GM11168 (cell line): ENCODE data around the gene PCSK6.
"Not testable (repeated sequence)": the region's sequence is repeated elsewhere in the genome, so short reads cannot be mapped to it uniquely, and the experiment has no call there.

ENCODE experiments used
- in situ Hi-C: fragments of 300-500 bp; cut with MboI; formaldehyde crosslinking; loops from one replicate; pipeline ENCODE4 v1.12.0; 2022; ENCODE audit warnings: low sequenced_read_pairs; ENCODE audit not compliant: unreplicated experiment

PCSK6 gene

GRCh38 chr15:101371081-101371480 is 118.4 kb downstream of the PCSK6 start:
- in situ Hi-C loops, result no loop called here

- in situ Hi-C loops, result no loop called here
These were observed 119.0 kb downstream of the PCSK6 start for GRCh38 chr15:101370330-101371024.

GRCh38 chr15:101369676-101370075 is 119.8 kb downstream of the PCSK6 start:
- in situ Hi-C loops, result no loop called here

- in situ Hi-C loops, result no loop called here
These were observed 120.5 kb downstream of the PCSK6 start for GRCh38 chr15:101368861-101369642.

DNA sequence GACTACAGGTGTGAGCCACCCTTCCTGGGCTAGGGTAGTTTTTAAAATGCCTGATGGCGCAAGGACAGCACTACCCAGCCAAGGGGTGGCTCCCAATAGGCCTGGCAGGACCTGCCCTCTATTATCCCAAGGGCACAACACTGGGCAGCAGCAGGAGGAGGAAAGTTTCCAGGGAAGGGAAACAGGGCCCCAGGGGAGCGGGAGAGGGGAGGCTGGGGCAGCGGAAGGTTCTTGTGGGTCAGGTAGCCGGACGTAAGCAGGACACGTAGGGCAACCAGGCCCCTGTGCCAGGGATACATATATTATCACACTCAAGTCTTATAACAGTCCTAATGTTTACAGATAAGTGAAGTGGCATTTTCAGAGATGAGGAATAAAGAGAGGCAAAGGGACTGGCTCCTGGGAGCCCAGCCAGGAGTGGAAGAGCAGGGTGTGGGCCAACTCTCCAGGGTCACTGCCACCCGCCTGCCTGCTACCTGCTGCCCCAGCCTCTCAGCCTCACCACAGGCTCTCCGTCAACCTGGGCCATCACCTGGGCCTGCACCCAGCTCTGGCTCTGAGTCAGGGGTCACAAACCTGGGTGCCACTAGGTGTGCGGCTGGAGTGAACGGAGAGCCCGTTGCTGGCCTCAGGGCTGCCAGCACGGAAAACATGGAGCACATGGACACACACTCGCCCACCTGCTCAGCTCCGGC is 121.3 kb downstream of the PCSK6 start:
- in situ Hi-C loops, result no loop called here

GRCh38 chr15:101366853-101367252 is 122.7 kb downstream of the PCSK6 start:
- in situ Hi-C loops, result no loop called here

DNA sequence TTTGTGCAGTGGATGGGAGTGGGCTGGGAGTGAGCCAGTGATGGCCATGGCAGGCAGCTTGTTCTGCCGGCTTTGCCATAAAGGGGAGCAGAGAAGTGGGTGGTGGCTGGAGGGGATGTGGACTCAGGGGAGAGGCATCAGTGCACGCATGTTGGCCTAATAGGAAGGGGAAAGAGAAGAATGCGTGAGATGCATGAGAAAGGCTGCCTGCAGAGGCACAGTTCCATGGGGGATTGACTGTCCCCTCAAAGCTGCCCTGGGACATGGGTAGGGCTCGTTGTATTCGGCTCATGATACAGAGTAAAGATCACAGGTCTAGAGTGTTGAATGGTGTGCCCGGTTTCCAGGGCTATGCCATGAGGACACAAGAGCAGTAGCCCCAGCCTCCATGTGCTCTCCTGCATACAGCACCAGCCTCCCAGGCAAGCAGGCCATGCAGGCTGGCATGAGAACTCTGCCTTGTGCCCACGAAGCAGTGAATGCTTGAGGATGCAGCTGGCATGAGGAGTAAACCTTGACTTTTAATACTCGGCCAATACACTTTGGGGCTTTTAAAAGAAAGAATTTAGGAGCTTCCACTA is 126.4 kb downstream of the PCSK6 start:
- in situ Hi-C loops, result no loop called here

DNA sequence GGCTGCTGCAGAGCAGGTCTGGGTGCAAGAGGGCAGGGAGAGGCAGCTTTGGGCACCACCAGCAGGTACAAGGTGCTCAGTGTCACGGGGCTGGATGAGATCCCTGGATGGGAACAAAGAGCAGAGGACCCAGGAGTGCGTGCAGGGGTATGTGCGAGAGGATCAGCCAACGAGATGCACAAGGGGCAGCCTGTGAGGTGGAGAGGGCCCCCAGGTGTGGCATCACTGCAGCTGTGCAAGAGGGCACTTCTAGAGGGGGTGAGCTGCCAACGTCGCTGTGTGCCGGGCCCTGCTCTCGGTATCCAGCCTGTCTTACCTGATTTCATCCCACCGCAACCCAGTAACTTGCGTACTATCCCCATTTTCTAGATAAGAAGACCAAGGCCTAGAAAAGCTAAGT is 127.1 kb downstream of the PCSK6 start:
- in situ Hi-C loops, result no loop called here

GRCh38 chr15:101361418-101361817 is 128.1 kb downstream of the PCSK6 start:
- in situ Hi-C loops, result no loop called here

DNA sequence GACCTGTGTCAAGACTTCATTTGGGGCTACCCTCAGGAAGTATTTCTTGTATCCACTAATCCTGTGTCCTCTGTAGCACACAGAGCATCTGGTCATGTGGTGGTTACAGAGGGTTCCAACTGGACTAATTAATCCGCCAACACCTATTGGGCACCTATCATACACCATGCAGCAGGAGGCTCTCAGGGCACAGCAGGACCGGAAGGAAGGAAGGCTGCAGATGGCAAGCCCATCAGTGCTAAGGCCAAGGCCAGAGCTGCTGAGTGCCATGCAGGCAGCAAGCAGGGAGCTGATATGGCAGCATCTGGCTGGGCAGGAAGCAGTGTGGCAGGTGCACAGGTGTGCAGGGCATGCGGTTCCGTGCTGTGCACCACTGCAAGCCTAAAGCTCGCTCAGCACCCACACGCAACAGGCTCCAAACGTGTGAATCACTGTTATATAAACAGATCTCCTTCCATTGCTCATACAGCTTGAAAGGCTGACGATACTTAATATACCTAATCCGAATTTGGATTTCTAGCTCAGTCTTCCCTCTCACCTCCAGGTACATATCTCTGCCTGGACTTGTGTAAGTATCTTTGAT is 130.1 kb downstream of the PCSK6 start:
- in situ Hi-C loops, result no loop called here

DNA sequence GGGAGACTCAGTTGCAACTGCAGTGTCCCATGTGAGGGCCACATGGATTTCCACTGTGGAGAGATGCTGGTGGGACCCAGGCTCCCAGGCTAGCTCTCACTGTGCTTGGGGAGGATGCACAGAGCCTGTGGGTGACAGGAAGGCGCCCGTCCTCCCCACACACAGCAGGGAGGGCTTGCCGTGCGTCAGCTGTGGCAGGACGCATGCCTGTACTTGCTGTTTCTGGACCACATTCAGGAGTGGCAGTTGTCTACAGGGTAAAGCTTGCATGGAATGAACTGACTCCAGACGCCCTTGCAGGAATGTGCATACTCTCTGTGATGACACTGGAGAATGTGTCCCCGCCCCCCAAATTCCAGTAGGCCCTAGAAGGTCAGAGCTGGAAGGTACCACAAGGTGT is 130.6 kb downstream of the PCSK6 start:
- in situ Hi-C loops, result no loop called here

GRCh38 chr15:101357885-101358284 is 131.6 kb downstream of the PCSK6 start:
- in situ Hi-C loops, result no loop called here

GRCh38 chr15:101357333-101357732 is 132.2 kb downstream of the PCSK6 start:
- in situ Hi-C loops, result no loop called here

DNA sequence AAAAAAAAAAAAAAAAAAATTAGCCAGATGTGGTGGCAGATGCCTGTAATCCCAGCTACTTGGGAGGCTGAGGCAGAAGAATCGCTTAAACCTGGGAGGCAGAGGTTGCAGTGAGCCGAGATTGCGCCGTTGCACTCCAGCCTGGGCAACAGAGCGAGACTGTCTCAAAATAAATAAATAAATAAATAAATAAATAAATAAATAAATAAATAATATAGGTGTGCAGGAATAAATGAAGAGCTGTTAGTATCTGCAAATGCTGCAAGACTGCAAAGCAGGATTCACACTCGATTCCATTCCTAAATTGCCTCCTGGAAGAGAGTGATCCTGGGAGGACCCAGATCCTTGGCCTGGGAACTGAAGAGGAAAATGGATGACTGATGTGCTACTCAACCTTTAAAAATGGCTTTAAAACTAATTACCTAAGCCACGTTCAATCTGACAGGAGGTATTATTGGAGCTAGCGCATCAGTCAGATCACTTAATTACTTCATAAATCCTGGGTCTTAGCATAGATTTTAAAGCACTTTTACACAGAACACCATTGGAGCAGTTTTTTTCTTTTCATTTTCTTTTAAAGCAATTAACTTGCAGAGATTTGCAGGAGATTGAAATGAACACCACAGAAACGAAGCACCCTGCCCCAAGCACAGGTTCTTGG is 132.9 kb downstream of the PCSK6 start:
- in situ Hi-C loops, result not testable (repeated sequence)

GRCh38 chr15:101355678-101356464 is 133.6 kb downstream of the PCSK6 start:
- in situ Hi-C loops, result no loop called here

- in situ Hi-C loops, result no loop called here
These were observed 134.4 kb downstream of the PCSK6 start for GRCh38 chr15:101354891-101355623.

- in situ Hi-C loops, result no loop called here
These were observed 136.3 kb downstream of the PCSK6 start for GRCh38 chr15:101353240-101353639.

DNA sequence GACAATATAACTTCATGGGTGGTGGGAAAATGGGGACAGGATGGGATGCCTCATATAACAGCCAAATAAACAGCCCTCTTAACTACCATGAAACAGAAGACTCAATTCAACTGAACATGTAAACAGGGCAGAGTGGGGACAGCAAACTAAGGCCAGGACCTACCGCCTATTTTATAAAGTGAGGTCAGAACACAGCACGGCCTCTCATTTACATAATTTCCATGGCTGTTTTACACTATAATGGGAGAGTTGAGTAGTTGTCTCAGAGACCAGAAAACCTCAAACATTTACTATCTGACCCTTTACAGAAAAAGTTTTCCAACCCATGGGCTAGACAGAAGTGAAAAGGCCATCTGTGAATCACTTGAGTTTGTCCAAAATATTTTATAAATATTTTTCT is 137.8 kb downstream of the PCSK6 start:
- in situ Hi-C loops, result no loop called here
